ENCODE results near the gene GNAI3. TPM values are rescaled to one million over a fixed set of nuclear protein-coding genes. Genes with fewer than 3 reads are reported as not detected.

GNAI3 gene
- total and polyA plus RNA-seq, 2 experiments from 2014 or later: 5.0 to 7.9 TPM

- DNase-seq (ENCODE audit: low read depth in 1 of 2, low spot score in 1 of 2): no peak
- no peaks in the 10 kb centered on the region for H3K27me3 ChIP-seq
- H3K4me3 ChIP-seq: no peak overlapping the region
- H3K36me3 ChIP-seq: peaks cover 11% of the 10 kb centered on the region
- no peak overlapping the region for H3K27ac ChIP-seq
- peaks cover 8% of the 10 kb centered on the region for H3K4me1 ChIP-seq (ENCODE audit: low read depth)
- no peak for TF ChIP-seq CTCF (IDR thresholded peaks at IDR 0.05; ENCODE audit: low read depth, low read length)
- H3K9me3 ChIP-seq (ENCODE audit: low read depth): no peaks in the 10 kb centered on the region
Measured at GRCh38 chr1:109632671-109633346, 84.4 kb downstream of the GNAI3 start.

GRCh38 chr1:109634292-109634691 is 85.9 kb downstream of the GNAI3 start:
- no peaks in the 10 kb centered on the region for H3K9me3 ChIP-seq (ENCODE audit: low read depth)
- TF ChIP-seq CTCF (IDR thresholded peaks at IDR 0.05; ENCODE audit: low read depth, low read length): no peak
- H3K4me3 ChIP-seq: no peak overlapping the region
- H3K27ac ChIP-seq: no peak overlapping the region
- peaks cover 8% of the 10 kb centered on the region for H3K4me1 ChIP-seq (ENCODE audit: low read depth)
- peaks cover 10% of the 10 kb centered on the region for H3K36me3 ChIP-seq
- no peak for DNase-seq (ENCODE audit: low read depth in 1 of 2, low spot score in 1 of 2)
- no peaks in the 10 kb centered on the region for H3K27me3 ChIP-seq

- Histone ChIP-seq H3K36me3 (peaks cover 5% of the 10 kb centered on the region), H3K27me3 (no peaks in the 10 kb centered on the region), H3K9me3 (ENCODE audit: low read depth) (no peaks in the 10 kb centered on the region), H3K4me3 (no peak overlapping the region), H3K4me1 (ENCODE audit: low read depth) (peaks cover 8% of the 10 kb centered on the region), H3K27ac (no peak overlapping the region)
- no peak for DNase-seq (ENCODE audit: low read depth in 1 of 2, low spot score in 1 of 2)
- no peak for TF ChIP-seq CTCF (IDR thresholded peaks at IDR 0.05; ENCODE audit: low read depth, low read length)
Measured at GRCh38 chr1:109634771-109635750, 86.6 kb downstream of the GNAI3 start.

GRCh38 chr1:109635862-109636200 is 87.4 kb downstream of the GNAI3 start:
- TF ChIP-seq CTCF (IDR thresholded peaks at IDR 0.05; ENCODE audit: low read depth, low read length): no peak
- H3K36me3 ChIP-seq: peaks cover 5% of the 10 kb centered on the region
- H3K27me3 ChIP-seq: no peaks in the 10 kb centered on the region
- no peak for DNase-seq (ENCODE audit: low read depth in 1 of 2, low spot score in 1 of 2)
- H3K9me3 ChIP-seq (ENCODE audit: low read depth): no peaks in the 10 kb centered on the region
- H3K4me3 ChIP-seq: no peak overlapping the region
- peaks cover 8% of the 10 kb centered on the region for H3K4me1 ChIP-seq (ENCODE audit: low read depth)
- H3K27ac ChIP-seq: no peak overlapping the region

GRCh38 chr1:109636201-109636952 is 88.0 kb downstream of the GNAI3 start:
- Histone ChIP-seq H3K27ac (no peak overlapping the region), H3K36me3 (no peaks in the 10 kb centered on the region), H3K4me3 (no peak overlapping the region), H3K9me3 (ENCODE audit: low read depth) (no peaks in the 10 kb centered on the region), H3K4me1 (ENCODE audit: low read depth) (peaks cover 8% of the 10 kb centered on the region), H3K27me3 (peaks cover 2% of the 10 kb centered on the region)
- TF ChIP-seq CTCF (IDR thresholded peaks at IDR 0.05; ENCODE audit: low read depth, low read length): no peak
- peak in 1 of 2 donors; percentile 70 for DNase-seq (ENCODE audit: low read depth in 1 of 2, low spot score in 1 of 2)
